Fibroblast of villous mesenchyme (primary cell): ENCODE results near the gene MCUB. TPM values are rescaled to one million over a fixed set of nuclear protein-coding genes. Genes with fewer than 3 reads are reported as not detected.

Experiments
- DNase-seq: peaks from one replicate; pipeline ENCODE4 v3.0.0-alpha.2; 2010; ENCODE audit warnings: low read depth
- H3K4me3 ChIP-seq: 2 replicates; pipeline ENCODE4 v1.5.1; 2011; ENCODE audit warnings: low read depth, mild to moderate bottlenecking, low read length
- CTCF ChIP-seq: IDR thresholded peaks from 2 replicates; pipeline ENCODE4 v1.5.1; 2012; ENCODE audit warnings: low read depth, mild to moderate bottlenecking, low read length; ENCODE audit not compliant: insufficient read depth
- total RNA-seq: library from RNA; depleted of rRNA; stranded (reverse); fragments of >200 nt; gene quantifications from 2 replicates; pipeline ENCODE4 v1.2.3, GENCODE V29; 2012

MCUB gene
- total RNA-seq, 1 donor = 8.2 TPM

GRCh38 chr4:109611045-109611646, 51.1 kb downstream of the MCUB start:
- no peak overlapping the region for H3K4me3 ChIP-seq
- DNase-seq = peak; percentile 77
- TF ChIP-seq CTCF = no peak

- no peak for DNase-seq
- no peak for TF ChIP-seq CTCF
- no peak overlapping the region for H3K4me3 ChIP-seq
These were observed 54.0 kb downstream of the MCUB start for GRCh38 chr4:109614015-109614414.

GRCh38 chr4:109614466-109614865, 54.4 kb downstream of the MCUB start:
- TF ChIP-seq CTCF = no peak
- H3K4me3 ChIP-seq = no peak overlapping the region
- no peak for DNase-seq

GRCh38 chr4:109615742-109616141, 55.7 kb downstream of the MCUB start:
- H3K4me3 ChIP-seq = no peak overlapping the region
- TF ChIP-seq CTCF = no peak
- no peak for DNase-seq

GRCh38 chr4:109616243-109616642, 56.2 kb downstream of the MCUB start:
- no peak overlapping the region for H3K4me3 ChIP-seq
- DNase-seq = no peak
- no peak for TF ChIP-seq CTCF

- TF ChIP-seq CTCF = no peak
- no peak overlapping the region for H3K4me3 ChIP-seq
- no peak for DNase-seq
These were observed 62.6 kb downstream of the MCUB start for GRCh38 chr4:109622626-109623025.

GRCh38 chr4:109624536-109624935, 64.5 kb downstream of the MCUB start:
- no peak for TF ChIP-seq CTCF
- H3K4me3 ChIP-seq = no peak overlapping the region
- DNase-seq = no peak
